IPS-NIHi7 (cell line): ENCODE measurements around the gene MRTFA.
A peak's percentile ranks its signal among the peaks of the same experiment; 100 is the strongest.

Experiments used
- DNase-seq: peaks from one replicate; pipeline ENCODE4 v3.0.0; 2012; ENCODE audit warnings: mixed read lengths; ENCODE audit errors: extremely low spot score

The MRTFA gene

GRCh38 chr22:40411506-40411861 lies 225.0 kb downstream of the MRTFA start:
- DNase-seq = no peak

GRCh38 chr22:40410731-40411505 lies 225.6 kb downstream of the MRTFA start:
- DNase-seq = no peak

- DNase-seq = peak; percentile 39
Measured at GRCh38 chr22:40410272-40410671, 226.2 kb downstream of the MRTFA start.

GRCh38 chr22:40409613-40410113 lies 226.9 kb downstream of the MRTFA start:
- no peak for DNase-seq

GRCh38 chr22:40408718-40409612 lies 227.6 kb downstream of the MRTFA start:
- no peak for DNase-seq

- DNase-seq = no peak
Measured at GRCh38 chr22:40407831-40408717, 228.4 kb downstream of the MRTFA start.

GRCh38 chr22:40407021-40407761 lies 229.3 kb downstream of the MRTFA start:
- no peak for DNase-seq

- DNase-seq = no peak
Measured at GRCh38 chr22:40406063-40406890, 230.2 kb downstream of the MRTFA start.

- DNase-seq = no peak
Measured at GRCh38 chr22:40405178-40406062, 231.1 kb downstream of the MRTFA start.

- no peak for DNase-seq
Measured at GRCh38 chr22:40404251-40405177, 232.0 kb downstream of the MRTFA start.

- no peak for DNase-seq
Measured at GRCh38 chr22:40403651-40404050, 232.9 kb downstream of the MRTFA start.

- no peak for DNase-seq
Measured at GRCh38 chr22:40403141-40403540, 233.4 kb downstream of the MRTFA start.

GRCh38 chr22:40401981-40402406 lies 234.5 kb downstream of the MRTFA start:
- no peak for DNase-seq

- DNase-seq = no peak
Measured at GRCh38 chr22:40401532-40401931, 235.0 kb downstream of the MRTFA start.

- DNase-seq = no peak
Measured at GRCh38 chr22:40400159-40400558, 236.4 kb downstream of the MRTFA start.

- DNase-seq = no peak
Measured at GRCh38 chr22:40399621-40400020, 236.9 kb downstream of the MRTFA start.

- peak; percentile 48 for DNase-seq
Measured at GRCh38 chr22:40397396-40397795, 239.1 kb downstream of the MRTFA start.

- DNase-seq = peak; percentile 76
Measured at GRCh38 chr22:40396882-40397281, 239.6 kb downstream of the MRTFA start.
